HepG2 (cell line): Measurements from ENCODE around the gene PNPLA2. TPM values are rescaled to one million over a fixed set of nuclear protein-coding genes. Genes with fewer than 3 reads are reported as not detected.

Source experiments
- CREB1 ChIP-seq, 2 experiments: fragments of 450-650 bp in 1 of 2; IDR thresholded peaks; 2 replicates each; pipeline ENCODE4 v1.6.1; 2016 to 2017; ENCODE audit warnings: control low read depth in 1 of 2, mild to moderate bottlenecking in 1 of 2, missing compliant biosample characterization in 1 of 2, missing genetic modification characterization in 1 of 2
- DDIT3 ChIP-seq: sonication (generic); formaldehyde crosslinking; IDR thresholded peaks from 2 replicates; pipeline ENCODE4 v1.4.0; 2020; ENCODE audit warnings: mild to moderate bottlenecking, missing genetic modification reagents
- EP300 ChIP-seq, 3 experiments: sonication (generic) in 1 of 3; formaldehyde crosslinking in 1 of 3; IDR thresholded peaks; 2 replicates each; pipeline versions ENCODE4 v1.5.1 to v1.6.1; 2011 to 2020; ENCODE audit warnings: low read depth in 2 of 3, low read length in 2 of 3, borderline replicate concordance in 1 of 3, improper control_type of control experiment in 1 of 3, mild to moderate bottlenecking in 1 of 3, missing genetic modification reagents in 1 of 3, moderate library complexity in 1 of 3
- FOXA3 ChIP-seq: IDR thresholded peaks from 2 replicates; pipeline ENCODE4 v1.6.1; 2016; ENCODE audit warnings: missing genetic modification reagents, missing compliant biosample characterization
- GABPB1 ChIP-seq: IDR thresholded peaks from 2 replicates; pipeline ENCODE4 v1.6.1; 2016; ENCODE audit warnings: mild to moderate bottlenecking, missing genetic modification reagents, moderate library complexity, missing compliant biosample characterization
- HNF4A ChIP-seq: sonication (generic); formaldehyde crosslinking; IDR thresholded peaks from 2 replicates; pipeline ENCODE4 v1.4.0; 2020; ENCODE audit warnings: missing genetic modification reagents
- MYNN ChIP-seq: sonication (generic); formaldehyde crosslinking; IDR thresholded peaks from 2 replicates; pipeline ENCODE4 v1.4.0; 2020; ENCODE audit warnings: mild to moderate bottlenecking, low read depth, missing genetic modification reagents
- NONO ChIP-seq, 2 experiments: fragments of 450-650 bp in 1 of 2; sonication (generic) in 1 of 2; formaldehyde crosslinking in 1 of 2; IDR thresholded peaks in 1 of 2; conservative IDR thresholded peaks in 1 of 2; 2 replicates each; pipeline versions ENCODE4 v1.6.1 to v1.8.0; 2017 to 2022; ENCODE audit warnings: mild to moderate bottlenecking in 1 of 2, missing genetic modification reagents in 1 of 2, moderate library complexity in 1 of 2
- RAD21 ChIP-seq: fragments of 450-650 bp; formaldehyde crosslinking; IDR thresholded peaks from 2 replicates; pipeline ENCODE4 v1.5.0; 2020; ENCODE audit warnings: mild to moderate bottlenecking
- RARG ChIP-seq: sonication (generic); formaldehyde crosslinking; IDR thresholded peaks from 2 replicates; pipeline ENCODE4 v1.4.0; 2020; ENCODE audit warnings: low read depth, mild to moderate bottlenecking, missing genetic modification reagents
- RBM39 ChIP-seq: fragments of 200-400 bp; formaldehyde crosslinking; IDR thresholded peaks from one replicate; pipeline ENCODE4 v1.6.1; 2018; ENCODE audit warnings: antibody characterized with exemption, mild to moderate bottlenecking, low read depth, low read length; ENCODE audit not compliant: poor library complexity, severe bottlenecking
- SIX1 ChIP-seq: sonication (generic); formaldehyde crosslinking; IDR thresholded peaks from 2 replicates; pipeline ENCODE4 v1.4.0; 2020; ENCODE audit warnings: missing genetic modification reagents, borderline replicate concordance
- TAF1 ChIP-seq: sonication (generic); formaldehyde crosslinking; IDR thresholded peaks from 2 replicates; pipeline ENCODE4 v1.4.0; 2020; ENCODE audit warnings: missing genetic modification reagents
- ZNF207 ChIP-seq: fragments of 450-650 bp; IDR thresholded peaks from 2 replicates; pipeline ENCODE4 v1.6.1; 2016; ENCODE audit warnings: antibody characterized with exemption, borderline replicate concordance
- ZNF224 ChIP-seq: sonication (generic); formaldehyde crosslinking; IDR thresholded peaks from 2 replicates; pipeline ENCODE4 v1.5.0; 2020; ENCODE audit warnings: mild to moderate bottlenecking, missing genetic modification reagents
- ZNF260 ChIP-seq: sonication (generic); formaldehyde crosslinking; IDR thresholded peaks from 2 replicates; pipeline ENCODE4 v1.4.0; 2020; ENCODE audit warnings: missing genetic modification reagents, low read depth, mild to moderate bottlenecking, borderline replicate concordance
- ZNF563 ChIP-seq: sonication (generic); formaldehyde crosslinking; IDR thresholded peaks from 2 replicates; pipeline ENCODE4 v1.8.0; 2022; ENCODE audit warnings: mild to moderate bottlenecking, moderate library complexity, missing genetic modification reagents
- ZNF615 ChIP-seq: sonication (generic); formaldehyde crosslinking; IDR thresholded peaks from 2 replicates; pipeline ENCODE4 v1.5.0; 2020; ENCODE audit warnings: mild to moderate bottlenecking, missing genetic modification reagents, borderline replicate concordance
- ZNF740 ChIP-seq: sonication (generic); formaldehyde crosslinking; IDR thresholded peaks from 2 replicates; pipeline ENCODE4 v1.4.0; 2020; ENCODE audit warnings: missing genetic modification reagents
- ZNF746 ChIP-seq: sonication (generic); formaldehyde crosslinking; IDR thresholded peaks from 2 replicates; pipeline ENCODE4 v1.8.0; 2022; ENCODE audit warnings: mild to moderate bottlenecking, missing genetic modification reagents
- ZNF784 ChIP-seq: sonication (generic); formaldehyde crosslinking; IDR thresholded peaks from 2 replicates; pipeline ENCODE4 v1.5.1; 2020; ENCODE audit warnings: missing genetic modification reagents, mild to moderate bottlenecking, borderline replicate concordance
- ZSCAN21 ChIP-seq: sonication (generic); formaldehyde crosslinking; IDR thresholded peaks from 2 replicates; pipeline ENCODE4 v1.8.0; 2022; ENCODE audit warnings: mild to moderate bottlenecking, missing genetic modification reagents, moderate library complexity, borderline replicate concordance
- ZXDC ChIP-seq: sonication (generic); formaldehyde crosslinking; IDR thresholded peaks from 2 replicates; pipeline ENCODE4 v1.5.0; 2020; ENCODE audit warnings: mild to moderate bottlenecking, missing genetic modification reagents
- polyA plus RNA-seq, 8 experiments: library from polyadenylated mRNA; depleted of rRNA in 3 of 8; stranded (reverse) in 7 of 8; unstranded in 1 of 8; fragments of >200 nt; fragmentation: Illumina TruSeq in 4 of 8; extraction: Trizol in 4 of 8; gene quantifications; 2 replicates each; pipeline versions ENCODE4 v1.2.1 to v1.2.3, GENCODE V29; 2011 to 2016; ENCODE audit warnings: low read depth in 4 of 8, missing spikeins in 1 of 8, mixed read lengths in 1 of 8; ENCODE audit not compliant: insufficient read depth in 1 of 8
- total RNA-seq, 5 experiments: library from RNA; depleted of rRNA; stranded (reverse); fragments of >200 nt; fragmentation: Illumina TruSeq; extraction: Trizol; gene quantifications; 2 replicates each; pipeline ENCODE4 v1.2.3, GENCODE V29; 2016; ENCODE audit warnings: low read depth in 1 of 5

PNPLA2 gene
- total and polyA plus RNA-seq, 2 of the 13 experiments (the other 11 are each of a cell fraction or from before 2014, with no cell fraction given) = 10.5 to 43.2 TPM

- no peak for TF ChIP-seq HNF4A
- TF ChIP-seq FOXA3 = 0 out of 2 replicates have a peak, but pooled peaks have one; percentile 6
- no peak for TF ChIP-seq ZNF615 (CRISPR knock-in tag)
- no peak for TF ChIP-seq EP300 (IDR thresholded peaks at IDR 0.05; ENCODE audit: low read depth in 2 of 2, low read length in 2 of 2)
- no peak for TF ChIP-seq EP300 (CRISPR knock-in tag; IDR thresholded peaks at IDR 0.05; ENCODE audit: borderline replicate concordance)
- TF ChIP-seq GABPB1 (CRISPR knock-in tag) = peak; percentile 31; the same call in 1 of the 2 replicates
- TF ChIP-seq ZNF207 = no peak
- peak; percentile 30 for TF ChIP-seq ZNF746 (CRISPR knock-in tag)
- TF ChIP-seq RAD21 (CRISPR knock-in tag) = peak; percentile 53; the same call in 1 of the 2 replicates
- no peak for TF ChIP-seq RARG
- TF ChIP-seq NONO (IDR thresholded peaks at IDR 0.05) = no peak
- 0 out of 2 replicates have a peak, but pooled peaks have one; percentile 46 for TF ChIP-seq NONO (CRISPR knock-in tag; conservative IDR thresholded peaks at IDR 0.05)
- peak; percentile 51 for TF ChIP-seq TAF1
- 0 out of 2 replicates have a peak, but pooled peaks have one; percentile 34 for TF ChIP-seq ZXDC (CRISPR knock-in tag)
- TF ChIP-seq MYNN (CRISPR knock-in tag) = peak; percentile 28; the same call in 1 of the 2 replicates
- TF ChIP-seq ZNF224 (CRISPR knock-in tag) = 0 out of 2 replicates have a peak, but pooled peaks have one; percentile 11
- TF ChIP-seq ZNF563 (CRISPR knock-in tag) = peak; percentile 80
- TF ChIP-seq ZNF784 (CRISPR knock-in tag) = no peak; the same call in 1 of the 2 replicates
- no peak for TF ChIP-seq ZNF260 (CRISPR knock-in tag)
- no peak for TF ChIP-seq ZNF740 (CRISPR knock-in tag)
- TF ChIP-seq ZSCAN21 (CRISPR knock-in tag) = peak; percentile 44; the same call in 1 of the 2 replicates
- no peak for TF ChIP-seq DDIT3 (CRISPR knock-in tag)
- no peak for TF ChIP-seq CREB1 (IDR thresholded peaks at IDR 0.05)
- no peak for TF ChIP-seq CREB1 (CRISPR knock-in tag; IDR thresholded peaks at IDR 0.05)
- TF ChIP-seq RBM39 = no peak
- no peak for TF ChIP-seq SIX1
Measured at GRCh38 chr11:819129-819931, 616 bp downstream of the PNPLA2 start (continued).
